B cell (primary cell): ENCODE results near the gene NKIRAS2.

Source experiments
- CTCF ChIP-seq: fragments of 200-600 bp; IDR thresholded peaks from one replicate; pipeline ENCODE4 v1.8.0; 2022; ENCODE audit warnings: antibody characterized with exemption, mild to moderate bottlenecking
- EZH2 ChIP-seq: IDR thresholded peaks from 2 replicates; pipeline ENCODE4 v1.6.1; 2012; ENCODE audit warnings: borderline replicate concordance, low read depth, mild to moderate bottlenecking, moderate library complexity, low read length; ENCODE audit not compliant: insufficient read depth, poor library complexity, severe bottlenecking

- no peak for TF ChIP-seq CTCF
- no peak for TF ChIP-seq EZH2
These were observed 20.9 kb downstream of the NKIRAS2 start for GRCh38 chr17:42040818-42041217.
